ENCODE data around the gene KAT2A.

DNA sequence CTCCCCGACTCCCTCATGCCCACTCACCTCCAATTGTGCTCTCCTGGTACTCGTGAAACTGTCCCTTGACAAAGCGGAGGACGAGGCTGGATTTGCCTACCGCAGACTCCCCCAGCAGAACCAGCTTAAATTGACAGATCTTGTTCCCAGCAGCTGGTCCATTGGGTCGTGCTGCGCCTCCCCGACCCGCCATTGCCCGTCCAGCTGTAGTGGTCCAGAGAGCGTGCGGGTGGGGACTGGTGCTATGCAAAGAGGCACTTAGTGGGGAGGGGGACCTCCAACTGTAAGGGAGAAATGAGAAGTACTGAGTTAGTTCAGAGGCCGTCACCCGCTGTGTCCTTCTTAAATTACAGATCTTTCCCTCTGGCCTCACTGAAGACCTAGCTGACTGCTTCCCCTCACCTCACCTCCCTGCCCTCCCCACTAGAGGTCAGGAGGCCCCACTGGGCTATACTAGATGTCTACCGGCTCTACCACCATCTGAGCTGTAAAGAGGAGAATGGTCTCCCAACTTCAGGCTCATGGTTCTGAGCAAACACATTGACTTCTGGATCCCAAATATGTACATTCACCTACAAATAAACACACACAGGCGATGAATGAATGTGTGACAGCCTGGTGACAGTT is 9.3 kb upstream of the KAT2A start:
- no peak for TF ChIP-seq RBM34 (IDR thresholded peaks at IDR 0.05; ENCODE audit: borderline replicate concordance, insufficient read depth, low read length)
- no peak for TF ChIP-seq MECOM (CRISPR knock-in tag; IDR thresholded peaks at IDR 0.05)
- TF ChIP-seq, protein P1, sequence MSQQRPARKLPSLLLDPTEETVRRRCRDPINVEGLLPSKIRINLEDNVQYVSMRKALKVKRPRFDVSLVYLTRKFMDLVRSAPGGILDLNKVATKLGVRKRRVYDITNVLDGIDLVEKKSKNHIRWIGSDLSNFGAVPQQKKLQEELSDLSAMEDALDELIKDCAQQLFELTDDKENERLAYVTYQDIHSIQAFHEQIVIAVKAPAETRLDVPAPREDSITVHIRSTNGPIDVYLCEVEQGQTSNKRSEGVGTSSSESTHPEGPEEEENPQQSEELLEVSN (IDR thresholded peaks at IDR 0.05; ENCODE audit: borderline replicate concordance in 1 of 2, extremely low read depth in 1 of 2, insufficient read depth in 1 of 2, insufficient read length in 1 of 2, low read depth in 1 of 2, low read length in 1 of 2, poor library complexity in 1 of 2, severe bottlenecking in 1 of 2): no peak
- no peak for TF ChIP-seq POLR2A (conservative IDR thresholded peaks at IDR 0.05)
- TF ChIP-seq HNRNPUL1 (IDR thresholded peaks at IDR 0.05; ENCODE audit: low read length): no peak
- TF ChIP-seq, protein P2, sequence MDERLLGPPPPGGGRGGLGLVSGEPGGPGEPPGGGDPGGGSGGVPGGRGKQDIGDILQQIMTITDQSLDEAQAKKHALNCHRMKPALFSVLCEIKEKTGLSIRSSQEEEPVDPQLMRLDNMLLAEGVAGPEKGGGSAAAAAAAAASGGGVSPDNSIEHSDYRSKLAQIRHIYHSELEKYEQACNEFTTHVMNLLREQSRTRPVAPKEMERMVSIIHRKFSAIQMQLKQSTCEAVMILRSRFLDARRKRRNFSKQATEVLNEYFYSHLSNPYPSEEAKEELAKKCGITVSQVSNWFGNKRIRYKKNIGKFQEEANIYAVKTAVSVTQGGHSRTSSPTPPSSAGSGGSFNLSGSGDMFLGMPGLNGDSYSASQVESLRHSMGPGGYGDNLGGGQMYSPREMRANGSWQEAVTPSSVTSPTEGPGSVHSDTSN (CRISPR knock-in tag; IDR thresholded peaks at IDR 0.05; ENCODE audit: low read depth): no peak
- TF ChIP-seq, protein P2 (tag; conservative IDR thresholded peaks at IDR 0.05; ENCODE audit: low read depth): no peak
- TF ChIP-seq ZNF280B (CRISPR knock-in tag; IDR thresholded peaks at IDR 0.05): no peak
- TF ChIP-seq ZNF217 (CRISPR knock-in tag; IDR thresholded peaks at IDR 0.05): no peak
- TF ChIP-seq ARHGAP35 (IDR thresholded peaks at IDR 0.05; ENCODE audit: partially characterized antibody): no peak
